Pancreas (tissue), 10 donors: ENCODE data around the gene KHDRBS1. TPM values are rescaled to one million over a fixed set of nuclear protein-coding genes. Genes with fewer than 3 reads are reported as not detected.
"Not testable (repeated sequence)": the region's sequence is repeated elsewhere in the genome, so short reads cannot be mapped to it uniquely, and the experiment has no call there.

ENCODE experiments used
- ATAC-seq, 4 donors: fragments of 200-7000 bp; cut with Tn5 transposase; one replicate each; pipeline versions ENCODE4 v1.8.0 to v1.9.1; 2020; ENCODE audit warnings: mild to moderate bottlenecking in 4 of 4, moderate library complexity in 4 of 4
- DNase-seq, 6 donors: peaks; one replicate each; pipeline ENCODE4 v3.0.0-alpha.2; 2020
- FAIRE-seq: peaks from 2 replicates; lab custom pipeline; 2012; peaks lifted over from hg19 to GRCh38; lab: Jason Lieb, UNC
- H3K27ac ChIP-seq, 4 donors: fragments of 200-600 bp; sonication (generic); 1 replicate in 3 of 4; 2 replicates in 1 of 4; pipeline versions ENCODE4 v1.5.0 to v1.8.0; 2020
- H3K27me3 ChIP-seq, 4 donors: fragments of 200-600 bp; one replicate each; pipeline ENCODE4 v1.8.0; 2021
- H3K36me3 ChIP-seq, 3 donors: fragments of 200-600 bp; sonication (generic) in 1 of 3; one replicate each; pipeline versions ENCODE4 v1.5.0 to v1.8.0; 2020 to 2021
- H3K4me1 ChIP-seq, 3 donors: fragments of 200-600 bp; one replicate each; pipeline ENCODE4 v1.8.0; 2021
- H3K4me3 ChIP-seq, 4 donors: fragments of 200-600 bp; sonication (generic) in 2 of 4; one replicate each; pipeline versions ENCODE4 v1.5.0 to v1.8.0; 2020 to 2021
- H3K9me3 ChIP-seq, 4 donors: fragments of 200-600 bp; one replicate each; pipeline ENCODE4 v1.8.0; 2021
- WGBS, 2 donors: extraction: QIAGEN DNeasy Blood & Tissue Kit; methylation state at CpG; one replicate each; pipeline ENCODE4 v1.1.7; 2013; 5-methylcytosine and 5-hydroxymethylcytosine counted together
- intact Hi-C, 3 donors: fragments of 100-400 bp; cut with DNase I; formaldehyde crosslinking; loops; one replicate each; pipeline versions ENCODE4 v1.11.1 to v1.14.2; 2022
- polyA plus RNA-seq, 2 donors: library from polyadenylated mRNA; stranded (reverse); fragments of 200-250 nt; gene quantifications; one replicate each; pipeline ENCODE4 v1.2.3, GENCODE V29; 2013
- total RNA-seq, 6 donors: library from RNA; stranded (reverse); fragmentation: NEBNext Ultra II Directional in 4 of 6; extraction: Animal tissue kit (Norgen Biotek cat#: 25700) in 4 of 6; gene quantifications; one replicate each; pipeline versions ENCODE4 v1.2.1 to v1.2.4, GENCODE V29; 2021 to 2023
- TF ChIP-seq, protein P1 (sequence below), 4 donors: fragments of 200-600 bp; sonication (generic) in 3 of 4; IDR thresholded peaks; one replicate each; pipeline versions ENCODE4 v1.5.0 to v1.8.0; 2021; ENCODE audit warnings: antibody characterized with exemption in 4 of 4
- donor health status: healthy with polysubstance abuse.
- donor health status: DM: no; HTN: no; CAD: no; lungs with moderate emphysema.
- donor health status: DM: no; HTN: no; CAD: no.
- donor health status: control.
- donor health status: control.
- donor health status: Bipolar disorder and iron deficiency.
- donor health status: DM: yes; HTN: yes; CAD: no.
- donor health status: DM: no; HTN: no; CAD: no.
- donor health status: DM: no; HTN: no; CAD: no.
- donor health status: DM: yes; HTN: yes; CAD: no.

Gene KHDRBS1
- total and polyA plus RNA-seq, 8 donors: 22.8 to 56.7 (median 41.2) TPM

DNA sequence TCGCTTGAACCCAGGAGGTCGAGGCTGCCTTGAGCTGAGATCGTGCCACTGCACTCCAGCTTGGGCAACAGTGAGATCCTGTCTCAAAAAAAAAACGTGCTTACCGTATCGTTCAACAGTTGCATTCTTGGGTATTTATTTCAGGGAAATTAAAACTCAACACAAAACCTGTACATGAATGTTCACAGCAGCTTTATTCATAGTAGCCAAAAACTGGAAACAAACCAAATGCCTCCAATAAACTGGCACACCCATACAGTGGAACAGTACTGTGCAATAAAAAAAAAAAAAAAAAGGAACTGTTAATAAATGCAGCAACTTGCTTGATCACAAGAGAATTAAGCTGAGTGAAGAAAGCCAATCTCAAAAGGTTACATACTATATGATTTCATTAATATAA, 6.7 kb downstream of the KHDRBS1 start:
- Histone ChIP-seq H3K4me1 (peaks cover 0 to 40% (median 33%) of the 10 kb centered on the region in 3 donors), H3K27ac (no peak overlapping the region), H3K36me3 (no peaks in the 10 kb centered on the region), H3K27me3 (no peaks in the 10 kb centered on the region), H3K9me3 (no peaks in the 10 kb centered on the region), H3K4me3 (no peak overlapping the region)
- 46 to 55% methylated on average over 6 of the region's 6 CpGs for WGBS, 2 donors
- TF ChIP-seq, protein P1, sequence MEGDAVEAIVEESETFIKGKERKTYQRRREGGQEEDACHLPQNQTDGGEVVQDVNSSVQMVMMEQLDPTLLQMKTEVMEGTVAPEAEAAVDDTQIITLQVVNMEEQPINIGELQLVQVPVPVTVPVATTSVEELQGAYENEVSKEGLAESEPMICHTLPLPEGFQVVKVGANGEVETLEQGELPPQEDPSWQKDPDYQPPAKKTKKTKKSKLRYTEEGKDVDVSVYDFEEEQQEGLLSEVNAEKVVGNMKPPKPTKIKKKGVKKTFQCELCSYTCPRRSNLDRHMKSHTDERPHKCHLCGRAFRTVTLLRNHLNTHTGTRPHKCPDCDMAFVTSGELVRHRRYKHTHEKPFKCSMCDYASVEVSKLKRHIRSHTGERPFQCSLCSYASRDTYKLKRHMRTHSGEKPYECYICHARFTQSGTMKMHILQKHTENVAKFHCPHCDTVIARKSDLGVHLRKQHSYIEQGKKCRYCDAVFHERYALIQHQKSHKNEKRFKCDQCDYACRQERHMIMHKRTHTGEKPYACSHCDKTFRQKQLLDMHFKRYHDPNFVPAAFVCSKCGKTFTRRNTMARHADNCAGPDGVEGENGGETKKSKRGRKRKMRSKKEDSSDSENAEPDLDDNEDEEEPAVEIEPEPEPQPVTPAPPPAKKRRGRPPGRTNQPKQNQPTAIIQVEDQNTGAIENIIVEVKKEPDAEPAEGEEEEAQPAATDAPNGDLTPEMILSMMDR (IDR thresholded peaks at IDR 0.05): no peak
- DNase-seq (no peak), FAIRE-seq (peak; percentile 9), ATAC-seq (peak in 3 of 4 donors; percentile 43 to 50 (median 44))
- intact Hi-C loops: no loop called here

DNA sequence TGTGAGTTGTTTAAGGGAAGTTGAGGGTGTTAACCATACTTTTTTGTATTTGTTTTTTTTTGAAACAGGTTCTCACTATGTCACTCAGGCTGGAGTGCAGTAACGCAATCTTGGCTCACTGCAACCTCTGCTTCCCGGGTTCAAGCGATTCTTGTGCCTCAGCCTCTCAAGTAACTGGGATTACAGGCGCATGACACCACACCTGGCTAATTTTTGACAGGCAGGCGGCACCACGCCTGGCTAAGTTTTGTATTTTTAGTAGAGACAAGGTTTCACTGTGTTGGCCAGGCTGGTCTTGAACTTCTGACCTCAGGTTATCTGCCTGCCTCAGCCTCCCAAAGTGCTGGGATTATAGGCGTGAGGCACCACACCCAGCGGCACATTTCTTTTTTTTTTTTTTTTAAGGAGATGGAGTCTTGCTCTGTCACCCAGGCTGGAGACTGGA, 7.9 kb downstream of the KHDRBS1 start:
- H3K4me1 ChIP-seq: peaks cover 0 to 33% (median 27%) of the 10 kb centered on the region in 3 donors
- FAIRE-seq, H3K27me3 ChIP-seq, H3K36me3 ChIP-seq, H3K9me3 ChIP-seq, H3K4me3 ChIP-seq, intact Hi-C loops, DNase-seq, ATAC-seq, H3K27ac ChIP-seq: not testable (repeated sequence)
- WGBS, 2 donors: 86 to 93% methylated on average over 8 of the region's 8 CpGs

DNA sequence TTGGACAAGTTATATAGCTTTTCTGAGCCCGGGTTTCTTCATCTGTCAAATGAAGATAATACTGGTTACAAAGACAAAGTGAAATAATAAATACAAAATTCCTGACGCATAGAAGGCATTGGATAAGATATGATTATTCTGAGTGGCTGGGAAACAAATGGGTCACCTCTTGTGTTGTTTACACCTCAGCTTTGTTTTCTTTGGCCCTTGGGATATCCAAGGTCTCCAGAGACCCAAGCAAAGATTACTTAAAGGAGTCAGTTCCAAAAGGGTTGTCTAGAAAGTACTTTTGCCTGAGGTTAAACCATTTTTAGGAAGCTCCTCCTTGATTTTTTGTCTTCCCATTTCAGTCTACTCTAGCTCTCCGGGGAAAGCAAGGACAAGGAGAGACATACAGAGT, 9.7 kb downstream of the KHDRBS1 start:
- Histone ChIP-seq H3K27me3 (no peaks in the 10 kb centered on the region), H3K27ac (peak overlapping the region in 3 of 4 donors; percentile 3 to 33 (median 23)), H3K36me3 (no peaks in the 10 kb centered on the region), H3K9me3 (no peaks in the 10 kb centered on the region), H3K4me1 (peaks cover 0 to 33% (median 22%) of the 10 kb centered on the region in 3 donors), H3K4me3 (no peak overlapping the region)
- TF ChIP-seq, protein P1 (IDR thresholded peaks at IDR 0.05): no peak
- ATAC-seq (peak in 3 of 4 donors; percentile 28 to 44 (median 35)), FAIRE-seq (no peak), DNase-seq (no peak)
- intact Hi-C loops: no loop called here
- WGBS, 2 donors: 25 to 30% methylated on average over 3 of the region's 3 CpGs

DNA sequence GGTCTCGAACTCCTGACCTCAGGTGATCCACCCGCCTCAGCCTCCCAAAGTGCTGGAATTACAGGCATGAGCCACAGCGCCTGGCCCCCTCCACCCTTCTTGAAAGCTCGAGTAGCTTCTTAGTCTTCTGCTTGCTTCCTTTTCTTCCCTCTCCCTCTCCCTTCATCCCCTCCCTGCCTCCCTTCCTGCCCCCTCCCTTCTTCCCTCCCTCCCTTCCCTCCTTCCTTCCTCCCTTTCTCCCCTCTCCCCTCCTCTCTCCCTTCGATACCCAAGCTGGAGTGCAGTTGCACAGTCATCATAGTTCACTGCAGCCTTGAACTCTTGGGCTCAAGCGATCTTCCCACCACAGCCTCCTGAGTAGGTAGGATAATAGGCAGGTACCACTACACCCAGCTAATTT, 11.8 kb downstream of the KHDRBS1 start:
- peaks cover 0 to 25% (median 12%) of the 10 kb centered on the region in 3 donors for H3K4me1 ChIP-seq
- no peak overlapping the region for H3K4me3 ChIP-seq
- no peak for DNase-seq
- intact Hi-C loops: no loop called here
- ATAC-seq: no peak
- H3K36me3 ChIP-seq: no peaks in the 10 kb centered on the region
- H3K27ac ChIP-seq: no peak overlapping the region
- H3K9me3 ChIP-seq: no peaks in the 10 kb centered on the region
- no peak for FAIRE-seq
- 90 to 92% methylated on average over 6 of the region's 6 CpGs for WGBS, 2 donors
- no peaks in the 10 kb centered on the region for H3K27me3 ChIP-seq
- TF ChIP-seq, protein P1 (IDR thresholded peaks at IDR 0.05): no peak

DNA sequence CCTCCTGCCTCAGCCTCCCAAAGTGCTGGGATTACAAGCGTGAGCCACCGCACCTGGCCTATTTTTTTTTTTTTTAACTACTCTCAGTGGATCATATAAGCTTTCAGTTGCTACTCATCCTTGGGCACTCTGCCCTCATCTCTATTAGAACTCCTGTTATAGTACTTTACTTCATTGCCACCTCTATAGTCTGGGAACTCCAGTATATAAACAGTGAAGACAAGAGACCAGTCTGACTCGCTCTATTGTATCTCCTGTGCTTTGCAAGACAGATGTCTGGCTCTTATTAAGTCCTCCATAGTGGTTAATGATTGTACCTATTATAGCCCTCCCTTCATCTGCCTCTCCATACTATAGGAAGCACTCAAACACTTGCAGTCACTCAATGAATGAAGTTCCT, 15.1 kb downstream of the KHDRBS1 start:
- FAIRE-seq (no peak), ATAC-seq (no peak), DNase-seq (no peak)
- no peaks in the 10 kb centered on the region for H3K9me3 ChIP-seq
- WGBS, 2 donors: 89 to 91% methylated on average over 3 of the region's 3 CpGs
- H3K4me3 ChIP-seq: no peak overlapping the region
- intact Hi-C loops: no loop called here
- TF ChIP-seq, protein P1 (IDR thresholded peaks at IDR 0.05): no peak
- H3K27me3 ChIP-seq: no peaks in the 10 kb centered on the region
- peaks cover 0 to 10% (median 0%) of the 10 kb centered on the region in 3 donors for H3K36me3 ChIP-seq
- H3K27ac ChIP-seq: no peak overlapping the region
- no peaks in the 10 kb centered on the region for H3K4me1 ChIP-seq
